ENCODE results near the gene CREBBP. TPM values are rescaled to one million over a fixed set of nuclear protein-coding genes. Genes with fewer than 3 reads are reported as not detected.

CREBBP gene
- total RNA-seq, 1 experiment from 2014 or later: 79.1 TPM

DNA sequence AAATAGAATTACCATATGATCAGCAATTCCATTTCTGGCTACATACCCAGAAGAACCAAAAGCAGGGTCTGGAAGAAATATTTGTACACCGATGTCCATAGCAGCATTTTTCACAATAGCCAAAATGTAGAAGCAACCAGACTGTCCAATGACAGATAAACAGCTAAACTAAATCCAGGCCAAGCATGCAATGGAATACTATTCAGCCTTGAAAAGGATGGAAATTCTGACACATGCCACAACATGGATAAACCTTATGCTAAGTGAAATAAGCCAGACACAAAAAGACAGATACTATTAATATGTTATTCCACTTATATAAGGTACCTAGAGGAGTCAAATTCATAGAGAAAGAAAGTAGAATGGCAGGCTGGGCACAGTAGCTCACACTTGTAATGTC, 25.9 kb upstream of the CREBBP start:
- no peaks in the 10 kb centered on the region for H3K9me3 Mint-ChIP-seq
- no peak overlapping the region for H3K27ac Mint-ChIP-seq
- H3K4ac ChIP-seq (ENCODE audit: low read depth, low read length): no peak overlapping the region
- no peak overlapping the region for H3K27ac ChIP-seq (ENCODE audit: insufficient read length, low read depth, low read length)
- H4K20me1 ChIP-seq (ENCODE audit: control insufficient read depth, insufficient read depth, insufficient read length): no peaks in the 10 kb centered on the region
- H2AFZ ChIP-seq (ENCODE audit: low read length): no peak overlapping the region
- no peak overlapping the region for H3K18ac ChIP-seq (ENCODE audit: insufficient read length, low read depth, low read length)
- H4K8ac ChIP-seq (replicated peaks; ENCODE audit: insufficient read length, low read depth, low read length): no peak overlapping the region
- H3K56ac ChIP-seq (ENCODE audit: insufficient read length, low read depth, low read length): no peak overlapping the region
- H3K4me2 ChIP-seq (ENCODE audit: insufficient read depth, insufficient read length, low read length): no peak overlapping the region
- no peaks in the 10 kb centered on the region for H3K23me2 ChIP-seq (ENCODE audit: insufficient read length, low read depth, low read length, poor library complexity, severe bottlenecking)
- H3K27me3 ChIP-seq (ENCODE audit: insufficient read depth, low read length): no peaks in the 10 kb centered on the region
- no peak overlapping the region for H3K14ac ChIP-seq (ENCODE audit: insufficient read depth, low read length)
- no peak for TF ChIP-seq CTCF (conservative IDR thresholded peaks at IDR 0.05)
- no peaks in the 10 kb centered on the region for H3K9me3 ChIP-seq (ENCODE audit: control insufficient read depth, low read depth, low read length)
- no peak overlapping the region for H4K5ac ChIP-seq (ENCODE audit: insufficient read length, low read depth, low read length)
- DNase-seq: no peak
- H3K36me3 Mint-ChIP-seq (ENCODE audit: insufficient read depth in 1 of 3, low read depth in 3 of 3): no peaks in the 10 kb centered on the region
- H3K4me1 Mint-ChIP-seq: peaks cover 7 to 23% of the 10 kb centered on the region in 2 experiments
- H2BK120ac ChIP-seq (ENCODE audit: low read depth, low read length, poor library complexity, severe bottlenecking): no peak overlapping the region
- no peak overlapping the region for H3K23ac ChIP-seq (ENCODE audit: insufficient read length, low read depth, low read length)
- H3K27me3 Mint-ChIP-seq (ENCODE audit: low read depth): 0 out of 2 replicates have a peak, but pooled peaks cover 2% of the 10 kb centered on the region
- no CpG with 5 or more reads among the region's 1 CpG for WGBS (ENCODE audit: extremely low coverage, insufficient read length, low lambda C conversion rate)
- H3K9ac ChIP-seq (ENCODE audit: extremely low read depth, insufficient read length, low read length): no peak overlapping the region
- no peak overlapping the region for H4K91ac ChIP-seq (ENCODE audit: insufficient read length, low read depth, low read length)
- no peak overlapping the region for H3T11ph ChIP-seq (ENCODE audit: low read length)
- no peak overlapping the region for H2BK15ac ChIP-seq (ENCODE audit: low read depth, low read length)
- H2BK20ac ChIP-seq (ENCODE audit: low read depth, low read length, poor library complexity, severe bottlenecking): no peak overlapping the region
- no peak overlapping the region for H2BK12ac ChIP-seq (ENCODE audit: insufficient read length, low read depth, low read length)
- H3K79me1 ChIP-seq (ENCODE audit: insufficient read depth, low read depth, low read length, poor library complexity, severe bottlenecking): no peaks in the 10 kb centered on the region
- no peak overlapping the region for H2BK5ac ChIP-seq (ENCODE audit: insufficient read length, low read length)
- no peak overlapping the region for H3K4me3 Mint-ChIP-seq
- no peaks in the 10 kb centered on the region for H3K4me1 ChIP-seq (ENCODE audit: insufficient read depth, low read length)
- no peaks in the 10 kb centered on the region for H3K79me2 ChIP-seq (ENCODE audit: insufficient read depth, low read length)
- no peak overlapping the region for H2AK5ac ChIP-seq (ENCODE audit: insufficient read length, low read length)

Measured in H9 (cell line).